HG02973 (cell line): ENCODE data around the gene IL25.
"Not testable (repeated sequence)": the region's sequence is repeated elsewhere in the genome, so short reads cannot be mapped to it uniquely, and the experiment has no call there.

Experiments
- ATAC-seq: cut with Tn5 transposase; IDR thresholded peaks from one replicate; pipeline ENCODE4 v1.9.1; 2021; ENCODE audit warnings: moderate library complexity; ENCODE audit not compliant: unreplicated experiment

Gene IL25

GRCh38 chr14:23407516-23408306 is 35.1 kb downstream of the IL25 start, which contains the start of gene MYH6:
Gene MYH6, minus strand, starts transcription at chr14:23408273. Its CDS starts 1,050 bp downstream, at chr14:23407223.
- no peak for ATAC-seq

- no peak for ATAC-seq
These were observed 35.7 kb downstream of the IL25 start for GRCh38 chr14:23408307-23408630.

GRCh38 chr14:23409475-23409874 is 36.9 kb downstream of the IL25 start:
- ATAC-seq: no peak

- no peak for ATAC-seq
These were observed 37.5 kb downstream of the IL25 start for GRCh38 chr14:23409966-23410635.

- no peak for ATAC-seq
These were observed 39.2 kb downstream of the IL25 start for GRCh38 chr14:23411563-23412525.

GRCh38 chr14:23413681-23414080 is 41.1 kb downstream of the IL25 start:
- no peak for ATAC-seq

GRCh38 chr14:23414254-23414653 is 41.6 kb downstream of the IL25 start:
- ATAC-seq: no peak

- ATAC-seq: no peak
These were observed 42.6 kb downstream of the IL25 start for GRCh38 chr14:23414906-23415820.

- no peak for ATAC-seq
These were observed 43.5 kb downstream of the IL25 start for GRCh38 chr14:23415821-23416778.

GRCh38 chr14:23416801-23417200 is 44.2 kb downstream of the IL25 start:
- ATAC-seq: no peak

- not testable (repeated sequence) for ATAC-seq
These were observed 44.7 kb downstream of the IL25 start for GRCh38 chr14:23417269-23417668.

- no peak for ATAC-seq
These were observed 45.4 kb downstream of the IL25 start for GRCh38 chr14:23418021-23418420.

GRCh38 chr14:23419646-23420045 is 47.0 kb downstream of the IL25 start:
- ATAC-seq: not testable (repeated sequence)

GRCh38 chr14:23421594-23421993 is 49.0 kb downstream of the IL25 start:
- no peak for ATAC-seq

GRCh38 chr14:23423657-23424056 is 51.0 kb downstream of the IL25 start:
- no peak for ATAC-seq

- no peak for ATAC-seq
These were observed 52.6 kb downstream of the IL25 start for GRCh38 chr14:23425169-23425568.

GRCh38 chr14:23425798-23426197 is 53.2 kb downstream of the IL25 start:
- ATAC-seq: not testable (repeated sequence)
